ENCODE results near the gene FBXL22. TPM values are rescaled to one million over a fixed set of nuclear protein-coding genes. Genes with fewer than 3 reads are reported as not detected.

FBXL22 gene
- total and polyA plus RNA-seq, 2 of the 8 experiments (the other 6 are each of a cell fraction or from before 2014, with no cell fraction given), result 0.09 to 0.47 TPM

- H3K79me2 ChIP-seq (ENCODE audit: control insufficient read depth in 1 of 2, insufficient read depth in 2 of 2, low read length in 2 of 2), result no peaks in the 10 kb centered on the region
- WGBS, 2 experiments (ENCODE audit: extremely low coverage in 1 of 2, insufficient coverage in 1 of 2, insufficient read length in 1 of 2, insufficient replicate concordance in 2 of 2, low coverage in 1 of 2, low lambda C conversion rate in 2 of 2, missing lambda C conversion rate in 1 of 2), result 88% methylated on average over 1 of the region's 1 CpG; no CpG with 5 or more reads in 1 of the 2 experiments
- H2AK5ac ChIP-seq (ENCODE audit: low read depth, low read length), result no peak overlapping the region
- H2BK15ac ChIP-seq (ENCODE audit: low read length), result no peak overlapping the region
- H3K23me2 ChIP-seq (ENCODE audit: low read depth, low read length), result no peaks in the 10 kb centered on the region
- H4K8ac ChIP-seq (ENCODE audit: extremely low read depth, insufficient read depth, low read length), result no peak overlapping the region
- H2BK20ac ChIP-seq (ENCODE audit: low read length), result no peak overlapping the region
- H3K4ac ChIP-seq (replicated peaks; ENCODE audit: insufficient read length, low read depth, low read length), result no peak overlapping the region
- H3K14ac ChIP-seq (ENCODE audit: insufficient read length), result no peak overlapping the region
- H4K91ac ChIP-seq (replicated peaks; ENCODE audit: insufficient read length, low read length), result no peak overlapping the region
- POLR2A ChIA-PET (ENCODE audit: partially characterized antibody), result no interaction called here
- no peak overlapping the region for H2BK120ac ChIP-seq (replicated peaks; ENCODE audit: low read depth, low read length)
- H3K4me1 ChIP-seq (replicated peaks in 1 of 4; ENCODE audit: control insufficient read depth in 3 of 4, insufficient read depth in 4 of 4, low read length in 3 of 4), result no peaks in the 10 kb centered on the region
- H3K9me3 ChIP-seq (ENCODE audit: insufficient read depth in 2 of 2, low read depth in 1 of 2, low read length in 1 of 2), result no peaks in the 10 kb centered on the region
- no peak overlapping the region for H3K4me2 ChIP-seq (ENCODE audit: insufficient read depth in 1 of 2, low read depth in 2 of 2, low read length in 2 of 2)
- no peak overlapping the region for H3K18ac ChIP-seq (ENCODE audit: extremely low read depth, low read length)
- no peaks in the 10 kb centered on the region for H4K20me1 ChIP-seq (replicated peaks in 1 of 2; ENCODE audit: control insufficient read depth in 1 of 2, insufficient read depth in 2 of 2, low read length in 2 of 2)
- H3K9ac ChIP-seq (replicated peaks in 1 of 4; ENCODE audit: extremely low read depth in 1 of 4, low read depth in 3 of 4, low read length in 3 of 4), result no peak overlapping the region
- no peak overlapping the region for H2BK12ac ChIP-seq (ENCODE audit: low read depth, low read length)
- DNase-seq (ENCODE audit: low read depth in 1 of 2, low spot score in 2 of 2) (no peak), FAIRE-seq (no peak)
- no peaks in the 10 kb centered on the region for H3K27me3 ChIP-seq (replicated peaks in 1 of 4; ENCODE audit: control insufficient read depth in 3 of 4, extremely low read depth in 1 of 4, insufficient read depth in 3 of 4, low read length in 3 of 4)
- no peak overlapping the region for H2AFZ ChIP-seq (ENCODE audit: low read length)
- CTCF ChIA-PET (ENCODE audit: partially characterized antibody), result interaction anchor here (1.7 kb wide), 1 partner anchor 11 kb away, joined by 4 read pairs; no protein-coding TSS in a partner anchor
- no peak overlapping the region for H3K56ac ChIP-seq (replicated peaks; ENCODE audit: insufficient read length, low read depth, low read length)
- no peak overlapping the region for H2BK5ac ChIP-seq (ENCODE audit: low read depth, low read length)
- H3K27ac ChIP-seq (ENCODE audit: low read depth, low read length), result no peak overlapping the region
- peaks cover 4 to 62% (median 23%) of the 10 kb centered on the region in 4 experiments; a peak in 7 of 8 replicates for H3K36me3 ChIP-seq (ENCODE audit: control insufficient read depth in 2 of 4, insufficient read depth in 4 of 4, low read length in 3 of 4)
- no peak overlapping the region for H4K5ac ChIP-seq (ENCODE audit: insufficient read length, low read depth, low read length)
- no peak overlapping the region for H3K23ac ChIP-seq (ENCODE audit: insufficient read length)
- H3K79me1 ChIP-seq (ENCODE audit: low read depth, low read length), result no peaks in the 10 kb centered on the region
- H3K4me3 ChIP-seq (ENCODE audit: extremely low read depth in 1 of 4, insufficient read depth in 2 of 4, low read depth in 3 of 4, low read length in 4 of 4), result no peak overlapping the region
- TF ChIP-seq SP1 (IDR thresholded peaks at IDR 0.05; ENCODE audit: low read depth, low read length) (no peak), CHD1 (IDR thresholded peaks at IDR 0.05; ENCODE audit: low read depth, low read length) (no peak), MAX (IDR thresholded peaks at IDR 0.05) (no peak), CBX5 (IDR thresholded peaks at IDR 0.05; ENCODE audit: low read depth, low read length) (no peak), CTCF (IDR thresholded peaks at IDR 0.05; ENCODE audit: control extremely low read depth in 1 of 3, insufficient read depth in 1 of 3, low read depth in 1 of 3, low read length in 3 of 3) (no peak), CEBPB (IDR thresholded peaks at IDR 0.05; ENCODE audit: low read depth, low read length) (no peak), CHD2 (IDR thresholded peaks at IDR 0.05; ENCODE audit: low read length) (no peak), KDM5A (IDR thresholded peaks at IDR 0.05; ENCODE audit: low read length) (no peak), BACH1 (IDR thresholded peaks at IDR 0.05; ENCODE audit: low read length) (no peak), HDAC2 (IDR thresholded peaks at IDR 0.05; ENCODE audit: borderline replicate concordance in 1 of 2, low read depth in 2 of 2, low read length in 2 of 2) (no peak), ATF3 (IDR thresholded peaks at IDR 0.05; ENCODE audit: insufficient read depth, low read depth, low read length) (no peak), TEAD4 (IDR thresholded peaks at IDR 0.05; ENCODE audit: low read depth, low read length) (no peak)
These were observed 37.0 kb downstream of the FBXL22 start for GRCh38 chr15:63634154-63634553.

Data from H1 (cell line).